HUES48 (cell line): ENCODE results near the gene MEF2D.
A peak's percentile ranks its signal among the peaks of the same experiment; 100 is the strongest.

Source experiments
- H3K27ac ChIP-seq: one replicate; pipeline ENCODE4 v1.7.0; 2013; ENCODE audit warnings: low read depth, low read length, inconsistent platforms
- H3K27me3 ChIP-seq: 2 replicates; pipeline ENCODE4 v1.6.1; 2013; ENCODE audit warnings: mild to moderate bottlenecking, low read length; ENCODE audit not compliant: control insufficient read depth, insufficient read depth
- H3K36me3 ChIP-seq: 2 replicates; pipeline ENCODE4 v1.6.1; 2013; ENCODE audit warnings: low read length; ENCODE audit not compliant: control insufficient read depth, insufficient read depth
- H3K4me1 ChIP-seq: 2 replicates; pipeline ENCODE4 v1.6.1; 2013; ENCODE audit warnings: mild to moderate bottlenecking, low read length; ENCODE audit not compliant: control insufficient read depth, insufficient read depth
- H3K4me3 ChIP-seq: 2 replicates; pipeline ENCODE4 v1.5.1; 2013; ENCODE audit warnings: mild to moderate bottlenecking, low read depth, low read length
- H3K9ac ChIP-seq: 2 replicates; pipeline ENCODE4 v1.6.1; 2013; ENCODE audit warnings: mild to moderate bottlenecking, low read depth, low read length, moderate library complexity
- H3K9me3 ChIP-seq: 2 replicates; pipeline ENCODE4 v1.6.1; 2013; ENCODE audit warnings: low read length; ENCODE audit not compliant: control insufficient read depth, insufficient read depth

MEF2D gene

GRCh38 chr1:156455362-156455761, 45.2 kb downstream of the MEF2D start:
- no peaks in the 10 kb centered on the region for H3K36me3 ChIP-seq
- no peak overlapping the region for H3K27ac ChIP-seq
- H3K9me3 ChIP-seq = no peaks in the 10 kb centered on the region
- H3K27me3 ChIP-seq = no peaks in the 10 kb centered on the region
- H3K4me3 ChIP-seq = no peak overlapping the region
- no peaks in the 10 kb centered on the region for H3K4me1 ChIP-seq
- H3K9ac ChIP-seq = no peak overlapping the region

- no peak overlapping the region for H3K4me3 ChIP-seq
- no peaks in the 10 kb centered on the region for H3K27me3 ChIP-seq
- no peaks in the 10 kb centered on the region for H3K4me1 ChIP-seq
- H3K9ac ChIP-seq = no peak overlapping the region
- no peaks in the 10 kb centered on the region for H3K9me3 ChIP-seq
- no peaks in the 10 kb centered on the region for H3K36me3 ChIP-seq
- no peak overlapping the region for H3K27ac ChIP-seq
Measured at GRCh38 chr1:156452907-156453306, 47.7 kb downstream of the MEF2D start.

GRCh38 chr1:156451505-156452160, 48.9 kb downstream of the MEF2D start:
- no peaks in the 10 kb centered on the region for H3K36me3 ChIP-seq
- no peak overlapping the region for H3K9ac ChIP-seq
- H3K4me1 ChIP-seq = no peaks in the 10 kb centered on the region
- H3K27me3 ChIP-seq = no peaks in the 10 kb centered on the region
- H3K9me3 ChIP-seq = no peaks in the 10 kb centered on the region
- no peak overlapping the region for H3K4me3 ChIP-seq
- no peak overlapping the region for H3K27ac ChIP-seq

- H3K4me3 ChIP-seq = no peak overlapping the region
- H3K27ac ChIP-seq = no peak overlapping the region
- H3K4me1 ChIP-seq = no peaks in the 10 kb centered on the region
- no peaks in the 10 kb centered on the region for H3K36me3 ChIP-seq
- H3K9ac ChIP-seq = no peak overlapping the region
- peaks cover 15% of the 10 kb centered on the region for H3K27me3 ChIP-seq
- H3K9me3 ChIP-seq = no peaks in the 10 kb centered on the region
Measured at GRCh38 chr1:156448134-156448967, 52.2 kb downstream of the MEF2D start.

GRCh38 chr1:156445789-156446263, 54.7 kb downstream of the MEF2D start:
- no peak overlapping the region for H3K9ac ChIP-seq
- no peaks in the 10 kb centered on the region for H3K4me1 ChIP-seq
- no peaks in the 10 kb centered on the region for H3K36me3 ChIP-seq
- no peak overlapping the region for H3K4me3 ChIP-seq
- H3K27ac ChIP-seq = no peak overlapping the region
- H3K9me3 ChIP-seq = no peaks in the 10 kb centered on the region
- peaks cover 40% of the 10 kb centered on the region for H3K27me3 ChIP-seq

- Histone ChIP-seq H3K27me3 (peaks cover 54% of the 10 kb centered on the region), H3K36me3 (no peaks in the 10 kb centered on the region), H3K27ac (no peak overlapping the region), H3K4me3 (no peak overlapping the region), H3K4me1 (peaks cover 11% of the 10 kb centered on the region), H3K9me3 (no peaks in the 10 kb centered on the region), H3K9ac (no peak overlapping the region)
Measured at GRCh38 chr1:156444407-156445001, 56.1 kb downstream of the MEF2D start.

- Histone ChIP-seq H3K9me3 (no peaks in the 10 kb centered on the region), H3K4me1 (peaks cover 23% of the 10 kb centered on the region), H3K36me3 (no peaks in the 10 kb centered on the region), H3K9ac (no peak overlapping the region), H3K4me3 (no peak overlapping the region), H3K27me3 (peaks cover 66% of the 10 kb centered on the region), H3K27ac (no peak overlapping the region)
Measured at GRCh38 chr1:156443286-156443685, 57.3 kb downstream of the MEF2D start.

GRCh38 chr1:156440654-156441437, 59.7 kb downstream of the MEF2D start:
- Histone ChIP-seq H3K4me3 (0 out of 2 replicates have a peak overlapping the region, but pooled peaks have one; percentile 44), H3K4me1 (peaks cover 25% of the 10 kb centered on the region), H3K9ac (no peak overlapping the region), H3K36me3 (no peaks in the 10 kb centered on the region), H3K27me3 (peaks cover 90% of the 10 kb centered on the region), H3K9me3 (no peaks in the 10 kb centered on the region), H3K27ac (no peak overlapping the region)

GRCh38 chr1:156439777-156440183, 60.8 kb downstream of the MEF2D start:
- Histone ChIP-seq H3K9me3 (no peaks in the 10 kb centered on the region), H3K27me3 (peaks cover 97% of the 10 kb centered on the region), H3K4me3 (peak overlapping the region; percentile 44), H3K27ac (peak overlapping the region; percentile 9), H3K4me1 (peaks cover 25% of the 10 kb centered on the region), H3K9ac (no peak overlapping the region), H3K36me3 (no peaks in the 10 kb centered on the region)

- Histone ChIP-seq H3K9ac (no peak overlapping the region), H3K4me1 (peaks cover 25% of the 10 kb centered on the region), H3K4me3 (peak overlapping the region; percentile 44), H3K36me3 (no peaks in the 10 kb centered on the region), H3K9me3 (no peaks in the 10 kb centered on the region), H3K27me3 (peaks cover 99% of the 10 kb centered on the region), H3K27ac (peak overlapping the region; percentile 9)
Measured at GRCh38 chr1:156439036-156439776, 61.4 kb downstream of the MEF2D start.
